Testis (tissue), 2 donors: ENCODE results near the gene ILKAP.
"Not testable (repeated sequence)": the region's sequence is repeated elsewhere in the genome, so short reads cannot be mapped to it uniquely, and the experiment has no call there.

Experiments
- POLR2A ChIP-seq: fragments of 450-650 bp; IDR thresholded peaks from one replicate; pipeline ENCODE4 v1.6.1; 2017; ENCODE audit warnings: antibody characterized with exemption, mild to moderate bottlenecking, moderate library complexity
- TF ChIP-seq, protein P1 (sequence below), 3 experiments: fragments of 450-650 bp in 2 of 3; fragments of 200-600 bp in 1 of 3; sonication (generic) in 1 of 3; IDR thresholded peaks; one replicate each; pipeline ENCODE4 v1.5.1; 2016 to 2019; ENCODE audit warnings: antibody characterized with exemption in 3 of 3, mild to moderate bottlenecking in 2 of 3, moderate library complexity in 1 of 3

DNA sequence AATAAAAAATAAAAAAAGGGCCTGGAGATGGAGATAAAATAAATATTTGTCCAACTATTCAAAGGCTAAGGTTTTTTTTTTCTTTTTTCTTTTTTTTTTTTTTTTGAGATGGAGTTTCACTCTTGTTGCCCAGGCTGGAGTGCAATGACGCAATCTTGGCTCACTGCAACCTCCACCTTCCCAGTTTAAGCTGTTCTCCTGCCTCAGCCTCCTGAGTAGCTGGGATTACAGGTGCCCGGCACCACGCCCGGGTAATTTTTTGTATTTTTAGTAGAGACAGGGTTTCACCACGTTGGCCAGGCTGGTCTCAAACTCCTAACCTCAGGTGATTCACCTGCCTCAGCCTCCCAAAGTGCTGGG, 32.4 kb downstream of the ILKAP start:
- TF ChIP-seq, protein P1, sequence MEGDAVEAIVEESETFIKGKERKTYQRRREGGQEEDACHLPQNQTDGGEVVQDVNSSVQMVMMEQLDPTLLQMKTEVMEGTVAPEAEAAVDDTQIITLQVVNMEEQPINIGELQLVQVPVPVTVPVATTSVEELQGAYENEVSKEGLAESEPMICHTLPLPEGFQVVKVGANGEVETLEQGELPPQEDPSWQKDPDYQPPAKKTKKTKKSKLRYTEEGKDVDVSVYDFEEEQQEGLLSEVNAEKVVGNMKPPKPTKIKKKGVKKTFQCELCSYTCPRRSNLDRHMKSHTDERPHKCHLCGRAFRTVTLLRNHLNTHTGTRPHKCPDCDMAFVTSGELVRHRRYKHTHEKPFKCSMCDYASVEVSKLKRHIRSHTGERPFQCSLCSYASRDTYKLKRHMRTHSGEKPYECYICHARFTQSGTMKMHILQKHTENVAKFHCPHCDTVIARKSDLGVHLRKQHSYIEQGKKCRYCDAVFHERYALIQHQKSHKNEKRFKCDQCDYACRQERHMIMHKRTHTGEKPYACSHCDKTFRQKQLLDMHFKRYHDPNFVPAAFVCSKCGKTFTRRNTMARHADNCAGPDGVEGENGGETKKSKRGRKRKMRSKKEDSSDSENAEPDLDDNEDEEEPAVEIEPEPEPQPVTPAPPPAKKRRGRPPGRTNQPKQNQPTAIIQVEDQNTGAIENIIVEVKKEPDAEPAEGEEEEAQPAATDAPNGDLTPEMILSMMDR (IDR thresholded peaks at IDR 0.05) = not testable (repeated sequence)
- TF ChIP-seq POLR2A = not testable (repeated sequence)
